ENCODE results near the gene EQTN.
A peak's percentile ranks its signal among the peaks of the same experiment; 100 is the strongest.

The EQTN gene

GRCh38 chr9:27282269-27282668 lies 14.7 kb downstream of the EQTN start:
- no peak for DNase-seq
- Histone ChIP-seq H3K27ac (ENCODE audit: low read depth, low read length) (no peak overlapping the region), H3K4ac (ENCODE audit: low read depth, low read length) (no peak overlapping the region), H2BK120ac (ENCODE audit: insufficient read depth, low read length, poor library complexity) (no peak overlapping the region), H3K4me3 (ENCODE audit: low read depth, low read length) (no peak overlapping the region), H2AK5ac (ENCODE audit: low read length) (no peak overlapping the region), H3K14ac (ENCODE audit: low read length) (no peak overlapping the region), H3K36me3 (ENCODE audit: control insufficient read depth in 1 of 2, insufficient read depth in 2 of 2, low read length in 2 of 2) (no peaks in the 10 kb centered on the region), H4K8ac (ENCODE audit: low read depth, low read length) (no peak overlapping the region), H2BK12ac (ENCODE audit: low read length) (no peak overlapping the region), H3K23ac (ENCODE audit: low read length) (peak overlapping the region; percentile 33), H3K27me3 (ENCODE audit: insufficient read depth, low read length) (no peaks in the 10 kb centered on the region), H3K79me2 (ENCODE audit: control insufficient read depth, insufficient read depth, low read length, poor library complexity) (no peaks in the 10 kb centered on the region), H3K4me1 (ENCODE audit: control insufficient read depth in 1 of 2, insufficient read depth in 2 of 2, low read length in 2 of 2) (no peaks in the 10 kb centered on the region), H2AFZ (ENCODE audit: insufficient read depth, low read length, poor library complexity) (no peak overlapping the region), H4K12ac (ENCODE audit: low read depth, low read length) (no peak overlapping the region), H4K91ac (ENCODE audit: low read depth, low read length) (no peak overlapping the region), H3K9ac (ENCODE audit: low read length) (peak overlapping the region; percentile 20), H3K4me2 (ENCODE audit: low read length) (no peak overlapping the region), H3K9me3 (ENCODE audit: insufficient read depth, low read depth, low read length) (peaks cover 2% of the 10 kb centered on the region), H3K18ac (ENCODE audit: low read length) (no peak overlapping the region), H3K79me1 (ENCODE audit: low read length) (no peaks in the 10 kb centered on the region), H2BK5ac (ENCODE audit: low read depth, low read length, poor library complexity) (no peak overlapping the region)
- WGBS (ENCODE audit: extremely low coverage, insufficient coverage, insufficient read length), result no CpG with 5 or more reads among the region's 7 CpGs

GRCh38 chr9:27280860-27281259 lies 16.1 kb downstream of the EQTN start:
- Histone ChIP-seq H3K9ac (ENCODE audit: low read length) (no peak overlapping the region), H3K36me3 (ENCODE audit: control insufficient read depth in 1 of 2, insufficient read depth in 2 of 2, low read length in 2 of 2) (no peaks in the 10 kb centered on the region), H2BK12ac (ENCODE audit: low read length) (no peak overlapping the region), H2BK120ac (ENCODE audit: insufficient read depth, low read length, poor library complexity) (no peak overlapping the region), H3K4ac (ENCODE audit: low read depth, low read length) (no peak overlapping the region), H4K8ac (ENCODE audit: low read depth, low read length) (no peak overlapping the region), H3K9me3 (ENCODE audit: insufficient read depth, low read depth, low read length) (peaks cover 2% of the 10 kb centered on the region), H3K79me2 (ENCODE audit: control insufficient read depth, insufficient read depth, low read length, poor library complexity) (no peaks in the 10 kb centered on the region), H3K27me3 (ENCODE audit: insufficient read depth, low read length) (no peaks in the 10 kb centered on the region), H3K14ac (ENCODE audit: low read length) (no peak overlapping the region), H2AK5ac (ENCODE audit: low read length) (no peak overlapping the region), H4K91ac (ENCODE audit: low read depth, low read length) (no peak overlapping the region), H3K4me3 (ENCODE audit: low read depth, low read length) (no peak overlapping the region), H3K23ac (ENCODE audit: low read length) (no peak overlapping the region), H3K4me2 (ENCODE audit: low read length) (no peak overlapping the region), H3K18ac (ENCODE audit: low read length) (no peak overlapping the region), H3K79me1 (ENCODE audit: low read length) (no peaks in the 10 kb centered on the region), H2AFZ (ENCODE audit: insufficient read depth, low read length, poor library complexity) (no peak overlapping the region), H2BK5ac (ENCODE audit: low read depth, low read length, poor library complexity) (no peak overlapping the region), H3K27ac (ENCODE audit: low read depth, low read length) (no peak overlapping the region), H3K4me1 (ENCODE audit: control insufficient read depth in 1 of 2, insufficient read depth in 2 of 2, low read length in 2 of 2) (no peaks in the 10 kb centered on the region), H4K12ac (ENCODE audit: low read depth, low read length) (no peak overlapping the region)
- DNase-seq, result no peak
- WGBS (ENCODE audit: extremely low coverage, insufficient coverage, insufficient read length), result no CpG with 5 or more reads among the region's 5 CpGs

GRCh38 chr9:27280249-27280648 lies 16.7 kb downstream of the EQTN start:
- no peak overlapping the region for H3K4ac ChIP-seq (ENCODE audit: low read depth, low read length)
- peaks cover 2% of the 10 kb centered on the region for H3K9me3 ChIP-seq (ENCODE audit: insufficient read depth, low read depth, low read length)
- no peak overlapping the region for H2BK5ac ChIP-seq (ENCODE audit: low read depth, low read length, poor library complexity)
- no peak overlapping the region for H4K12ac ChIP-seq (ENCODE audit: low read depth, low read length)
- no peak overlapping the region for H3K9ac ChIP-seq (ENCODE audit: low read length)
- no peaks in the 10 kb centered on the region for H3K79me2 ChIP-seq (ENCODE audit: control insufficient read depth, insufficient read depth, low read length, poor library complexity)
- H3K27ac ChIP-seq (ENCODE audit: low read depth, low read length), result no peak overlapping the region
- H3K14ac ChIP-seq (ENCODE audit: low read length), result no peak overlapping the region
- H3K27me3 ChIP-seq (ENCODE audit: insufficient read depth, low read length), result no peaks in the 10 kb centered on the region
- DNase-seq, result no peak
- H3K4me3 ChIP-seq (ENCODE audit: low read depth, low read length), result no peak overlapping the region
- no peak overlapping the region for H2AFZ ChIP-seq (ENCODE audit: insufficient read depth, low read length, poor library complexity)
- no peak overlapping the region for H3K23ac ChIP-seq (ENCODE audit: low read length)
- no peak overlapping the region for H3K18ac ChIP-seq (ENCODE audit: low read length)
- WGBS (ENCODE audit: extremely low coverage, insufficient coverage, insufficient read length), result no CpG with 5 or more reads among the region's 16 CpGs
- no peaks in the 10 kb centered on the region for H3K79me1 ChIP-seq (ENCODE audit: low read length)
- no peak overlapping the region for H4K91ac ChIP-seq (ENCODE audit: low read depth, low read length)
- H4K8ac ChIP-seq (ENCODE audit: low read depth, low read length), result no peak overlapping the region
- H2AK5ac ChIP-seq (ENCODE audit: low read length), result no peak overlapping the region
- no peaks in the 10 kb centered on the region for H3K4me1 ChIP-seq (ENCODE audit: control insufficient read depth in 1 of 2, insufficient read depth in 2 of 2, low read length in 2 of 2)
- no peak overlapping the region for H3K4me2 ChIP-seq (ENCODE audit: low read length)
- H3K36me3 ChIP-seq (ENCODE audit: control insufficient read depth in 1 of 2, insufficient read depth in 2 of 2, low read length in 2 of 2), result no peaks in the 10 kb centered on the region
- no peak overlapping the region for H2BK120ac ChIP-seq (ENCODE audit: insufficient read depth, low read length, poor library complexity)
- H2BK12ac ChIP-seq (ENCODE audit: low read length), result no peak overlapping the region

GRCh38 chr9:27279611-27280010 lies 17.3 kb downstream of the EQTN start:
- Histone ChIP-seq H3K4me3 (ENCODE audit: low read depth, low read length) (no peak overlapping the region), H2AK5ac (ENCODE audit: low read length) (no peak overlapping the region), H3K36me3 (ENCODE audit: control insufficient read depth in 1 of 2, insufficient read depth in 2 of 2, low read length in 2 of 2) (no peaks in the 10 kb centered on the region), H3K79me2 (ENCODE audit: control insufficient read depth, insufficient read depth, low read length, poor library complexity) (no peaks in the 10 kb centered on the region), H3K14ac (ENCODE audit: low read length) (no peak overlapping the region), H2BK120ac (ENCODE audit: insufficient read depth, low read length, poor library complexity) (no peak overlapping the region), H3K23ac (ENCODE audit: low read length) (no peak overlapping the region), H3K79me1 (ENCODE audit: low read length) (no peaks in the 10 kb centered on the region), H3K18ac (ENCODE audit: low read length) (no peak overlapping the region), H2AFZ (ENCODE audit: insufficient read depth, low read length, poor library complexity) (no peak overlapping the region), H3K9me3 (ENCODE audit: insufficient read depth, low read depth, low read length) (peaks cover 2% of the 10 kb centered on the region), H3K27ac (ENCODE audit: low read depth, low read length) (no peak overlapping the region), H4K91ac (ENCODE audit: low read depth, low read length) (no peak overlapping the region), H4K8ac (ENCODE audit: low read depth, low read length) (no peak overlapping the region), H3K9ac (ENCODE audit: low read length) (no peak overlapping the region), H2BK12ac (ENCODE audit: low read length) (no peak overlapping the region), H4K12ac (ENCODE audit: low read depth, low read length) (no peak overlapping the region), H3K27me3 (ENCODE audit: insufficient read depth, low read length) (no peaks in the 10 kb centered on the region), H3K4ac (ENCODE audit: low read depth, low read length) (no peak overlapping the region), H3K4me1 (ENCODE audit: control insufficient read depth in 1 of 2, insufficient read depth in 2 of 2, low read length in 2 of 2) (no peaks in the 10 kb centered on the region), H2BK5ac (ENCODE audit: low read depth, low read length, poor library complexity) (no peak overlapping the region), H3K4me2 (ENCODE audit: low read length) (no peak overlapping the region)
- DNase-seq, result no peak
- no CpG with 5 or more reads among the region's 3 CpGs for WGBS (ENCODE audit: extremely low coverage, insufficient coverage, insufficient read length)
